Cardiac muscle cell (in vitro differentiated cells and primary cell): Measurements from ENCODE around the gene CLMN. TPM values are rescaled to one million over a fixed set of nuclear protein-coding genes. Genes with fewer than 3 reads are reported as not detected.
A peak's percentile ranks its signal among the peaks of the same experiment; 100 is the strongest.
"Not testable (repeated sequence)": the region's sequence is repeated elsewhere in the genome, so short reads cannot be mapped to it uniquely, and the experiment has no call there.

Source experiments
- DNase-seq, 2 donors: peaks; one replicate each; pipeline versions ENCODE4 v3.0.0 to v3.0.0-alpha.2; 2010 to 2017; ENCODE audit warnings: low read depth in 1 of 2, low spot score in 1 of 2
- H3K27ac ChIP-seq: fragments of 200-600 bp; sonication (generic); 2 replicates; pipeline ENCODE4 v1.5.1; 2016
- H3K27me3 ChIP-seq: fragments of 200-600 bp; sonication (generic); 2 replicates; pipeline ENCODE4 v1.6.0; 2016; ENCODE audit warnings: control low read depth
- H3K36me3 ChIP-seq: fragments of 200-600 bp; sonication (generic); 2 replicates; pipeline ENCODE4 v1.5.1; 2016; ENCODE audit warnings: control low read depth
- H3K4me1 ChIP-seq: fragments of 200-600 bp; sonication (generic); 2 replicates; pipeline ENCODE4 v1.8.1; 2017; ENCODE audit warnings: low read depth, mild to moderate bottlenecking, mixed run types
- H3K4me3 ChIP-seq: fragments of 200-600 bp; sonication (generic); 2 replicates; pipeline ENCODE4 v1.5.1; 2016; ENCODE audit warnings: mild to moderate bottlenecking
- H3K9me3 ChIP-seq: fragments of 200-600 bp; sonication (generic); 2 replicates; pipeline ENCODE4 v1.5.1; 2017; ENCODE audit warnings: low read depth, mild to moderate bottlenecking, control low read depth
- polyA plus RNA-seq: library from polyadenylated mRNA; unstranded; fragments of >200 nt; fragmentation: Nextera tagmentation; extraction: Ambion mirVana; gene quantifications from 2 replicates; pipeline ENCODE4 v1.2.1, GENCODE V29; 2016
- total RNA-seq: library from RNA; depleted of rRNA; stranded (reverse); fragments of >200 nt; gene quantifications from 2 replicates; pipeline ENCODE4 v1.2.3, GENCODE V29; 2016
- TF ChIP-seq, protein P1 (sequence below): IDR thresholded peaks from 2 replicates; pipeline ENCODE4 v1.5.1; 2012; ENCODE audit warnings: low read depth, mild to moderate bottlenecking, low read length

The CLMN gene
- total and polyA plus RNA-seq, 2 experiments from 2014 or later, result 0.98 to 1.3 TPM

- DNase-seq, result peak in 1 of 2 donors; percentile 15
- H3K4me3 ChIP-seq, result no peak overlapping the region
- no peaks in the 10 kb centered on the region for H3K9me3 ChIP-seq
- H3K27ac ChIP-seq, result no peak overlapping the region
- H3K4me1 ChIP-seq, result no peaks in the 10 kb centered on the region
- TF ChIP-seq, protein P1, sequence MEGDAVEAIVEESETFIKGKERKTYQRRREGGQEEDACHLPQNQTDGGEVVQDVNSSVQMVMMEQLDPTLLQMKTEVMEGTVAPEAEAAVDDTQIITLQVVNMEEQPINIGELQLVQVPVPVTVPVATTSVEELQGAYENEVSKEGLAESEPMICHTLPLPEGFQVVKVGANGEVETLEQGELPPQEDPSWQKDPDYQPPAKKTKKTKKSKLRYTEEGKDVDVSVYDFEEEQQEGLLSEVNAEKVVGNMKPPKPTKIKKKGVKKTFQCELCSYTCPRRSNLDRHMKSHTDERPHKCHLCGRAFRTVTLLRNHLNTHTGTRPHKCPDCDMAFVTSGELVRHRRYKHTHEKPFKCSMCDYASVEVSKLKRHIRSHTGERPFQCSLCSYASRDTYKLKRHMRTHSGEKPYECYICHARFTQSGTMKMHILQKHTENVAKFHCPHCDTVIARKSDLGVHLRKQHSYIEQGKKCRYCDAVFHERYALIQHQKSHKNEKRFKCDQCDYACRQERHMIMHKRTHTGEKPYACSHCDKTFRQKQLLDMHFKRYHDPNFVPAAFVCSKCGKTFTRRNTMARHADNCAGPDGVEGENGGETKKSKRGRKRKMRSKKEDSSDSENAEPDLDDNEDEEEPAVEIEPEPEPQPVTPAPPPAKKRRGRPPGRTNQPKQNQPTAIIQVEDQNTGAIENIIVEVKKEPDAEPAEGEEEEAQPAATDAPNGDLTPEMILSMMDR, result no peak
- H3K36me3 ChIP-seq, result no peaks in the 10 kb centered on the region
- no peaks in the 10 kb centered on the region for H3K27me3 ChIP-seq
These were observed 180.8 kb downstream of the CLMN start for GRCh38 chr14:95138876-95139275.

GRCh38 chr14:95138455-95138854 is 181.3 kb downstream of the CLMN start:
- not testable (repeated sequence) for H3K4me1 ChIP-seq, H3K27me3 ChIP-seq, H3K36me3 ChIP-seq, DNase-seq, H3K4me3 ChIP-seq, H3K9me3 ChIP-seq, H3K27ac ChIP-seq

DNA sequence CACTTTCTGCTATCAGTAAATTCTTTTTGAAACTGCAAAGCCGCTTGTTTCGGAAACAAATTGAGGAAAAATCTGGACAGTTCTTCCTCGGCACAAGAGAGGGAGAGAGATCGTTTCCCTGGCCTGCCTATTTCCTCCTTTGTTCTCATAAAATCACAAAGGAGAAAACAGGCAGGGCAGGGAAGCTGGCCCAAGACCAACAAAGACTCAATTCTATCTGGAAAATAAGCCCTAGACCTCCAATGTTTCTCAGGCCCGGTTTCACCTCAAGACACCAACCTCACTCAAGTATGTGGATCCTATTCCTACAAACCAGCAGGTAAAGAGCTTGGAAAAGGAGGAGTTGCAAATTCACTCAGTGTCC is 181.9 kb downstream of the CLMN start:
- peak in 1 of 2 donors; percentile 19 for DNase-seq
- Histone ChIP-seq H3K9me3 (no peaks in the 10 kb centered on the region), H3K36me3 (peaks cover 3% of the 10 kb centered on the region), H3K27ac (no peak overlapping the region), H3K27me3 (no peaks in the 10 kb centered on the region), H3K4me1 (no peaks in the 10 kb centered on the region), H3K4me3 (no peak overlapping the region)
- TF ChIP-seq, protein P1, result no peak

DNA sequence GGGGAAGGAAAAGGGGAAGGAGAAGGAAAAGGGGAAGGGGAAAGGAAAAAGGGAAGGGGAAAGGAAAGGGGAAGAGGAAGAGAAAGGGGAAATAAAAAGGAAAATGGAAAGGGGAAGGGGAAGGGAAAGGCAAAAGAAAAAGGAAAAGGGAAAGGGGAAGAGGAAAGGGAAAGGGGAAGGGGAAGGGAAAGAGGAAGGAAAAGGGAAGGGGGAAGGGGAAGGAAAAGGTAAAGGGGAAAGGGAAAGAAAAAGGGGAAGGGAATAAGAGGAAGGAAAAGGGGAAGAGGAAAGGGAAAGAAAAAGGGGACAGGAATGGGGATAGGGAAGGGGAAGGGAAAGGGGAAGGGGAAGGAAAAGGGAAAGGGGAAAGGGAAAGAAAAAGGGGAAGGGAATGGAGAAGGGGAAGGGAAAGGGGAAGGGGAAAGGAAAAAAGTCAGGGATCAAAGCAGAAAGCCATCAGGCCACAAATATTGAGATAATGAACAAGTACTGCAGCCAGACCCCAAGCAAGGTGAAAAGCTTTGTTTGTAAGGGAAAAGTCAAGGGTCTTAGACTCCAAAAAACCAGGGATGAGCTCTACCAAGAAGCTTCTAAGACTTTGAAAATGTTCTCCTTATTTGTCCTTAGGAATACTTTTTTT is 182.4 kb downstream of the CLMN start:
- H3K4me1 ChIP-seq, result no peaks in the 10 kb centered on the region
- H3K4me3 ChIP-seq, result no peak overlapping the region
- TF ChIP-seq, protein P1, result no peak
- no peak overlapping the region for H3K27ac ChIP-seq
- DNase-seq, result no peak
- H3K9me3 ChIP-seq, result no peaks in the 10 kb centered on the region
- H3K27me3 ChIP-seq, result no peaks in the 10 kb centered on the region
- H3K36me3 ChIP-seq, result peaks cover 4% of the 10 kb centered on the region

- no peak overlapping the region for H3K4me3 ChIP-seq
- no peak overlapping the region for H3K27ac ChIP-seq
- DNase-seq, result no peak
- H3K9me3 ChIP-seq, result no peaks in the 10 kb centered on the region
- TF ChIP-seq, protein P1, result no peak
- H3K4me1 ChIP-seq, result no peaks in the 10 kb centered on the region
- H3K27me3 ChIP-seq, result no peaks in the 10 kb centered on the region
- H3K36me3 ChIP-seq, result peaks cover 6% of the 10 kb centered on the region
These were observed 183.1 kb downstream of the CLMN start for GRCh38 chr14:95136631-95137030.

DNA sequence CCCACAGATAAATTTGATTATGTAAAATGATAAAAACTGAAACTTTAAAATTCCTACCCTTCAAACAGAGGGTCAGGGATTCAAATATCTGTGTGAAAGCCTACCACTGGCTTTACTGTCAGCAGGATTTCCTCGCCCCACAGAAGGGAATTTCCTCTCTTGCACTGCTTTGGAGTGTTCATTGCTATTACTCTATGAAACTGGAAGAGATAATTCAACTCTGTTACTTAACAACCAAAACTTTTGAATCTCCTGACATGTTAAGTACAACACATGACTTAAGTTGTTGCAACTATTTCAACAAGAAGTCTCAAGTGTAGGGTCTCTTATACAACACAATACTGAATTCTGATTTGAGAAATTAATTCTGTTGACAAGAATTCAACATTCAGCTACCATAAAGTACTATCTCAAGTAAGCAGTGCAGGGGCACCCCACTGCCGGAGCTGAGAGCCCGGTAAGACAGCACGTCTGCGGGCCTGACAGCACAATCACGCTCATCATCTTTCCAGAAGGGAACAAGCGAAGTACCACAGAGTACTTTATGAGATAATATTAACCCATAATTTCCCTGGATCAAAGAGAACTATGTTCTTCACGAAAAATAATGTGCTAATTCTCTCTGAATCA is 185.3 kb downstream of the CLMN start:
- no peaks in the 10 kb centered on the region for H3K9me3 ChIP-seq
- peak in 1 of 2 donors; percentile 39 for DNase-seq
- no peak overlapping the region for H3K4me3 ChIP-seq
- no peaks in the 10 kb centered on the region for H3K27me3 ChIP-seq
- H3K4me1 ChIP-seq, result no peaks in the 10 kb centered on the region
- TF ChIP-seq, protein P1, result no peak
- no peak overlapping the region for H3K27ac ChIP-seq
- peaks cover 6% of the 10 kb centered on the region for H3K36me3 ChIP-seq
